SHP77 (cell line): Measurements from ENCODE around the gene SPATS2.

Source experiments
- DNase-seq, 2 experiments: peaks; one replicate each; lab custom pipeline; 2025; lab: John Stamatoyannopoulos, UW

Gene SPATS2

DNA sequence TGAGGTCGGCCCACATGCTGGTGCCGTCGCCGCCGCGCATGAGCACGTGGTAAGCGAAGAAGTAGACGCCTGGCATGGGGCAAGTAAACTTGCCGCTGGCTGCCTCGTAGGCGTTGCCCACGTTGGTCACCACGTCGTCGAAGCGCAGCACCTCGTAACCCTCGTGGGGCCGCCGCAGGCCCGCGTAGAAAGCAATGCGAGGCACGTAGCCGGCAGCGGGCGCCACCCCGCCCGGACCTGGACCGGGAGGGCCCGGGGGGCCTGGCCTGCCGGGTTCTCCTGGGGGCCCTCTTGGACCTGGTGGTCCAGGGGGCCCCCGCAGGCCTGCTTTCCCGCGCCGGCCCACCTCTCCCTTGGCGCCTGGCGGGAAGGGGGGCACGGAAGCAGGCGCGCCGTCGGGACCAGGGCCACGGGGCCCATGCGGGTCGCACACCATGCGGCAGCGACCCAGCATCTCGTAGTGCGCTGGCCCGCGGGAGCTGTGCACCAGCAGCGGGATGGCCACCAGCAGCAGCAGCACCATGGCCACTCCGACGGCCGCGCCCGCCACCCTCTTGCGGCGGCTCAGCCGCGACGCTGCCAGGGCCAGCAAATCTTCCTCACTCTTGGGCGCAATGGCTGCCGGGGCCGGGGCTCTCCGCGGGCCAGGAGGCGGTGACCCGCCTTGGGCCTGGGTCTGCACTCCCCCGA, 31.2 kb upstream of the SPATS2 start:
- DNase-seq, result no peak

DNA sequence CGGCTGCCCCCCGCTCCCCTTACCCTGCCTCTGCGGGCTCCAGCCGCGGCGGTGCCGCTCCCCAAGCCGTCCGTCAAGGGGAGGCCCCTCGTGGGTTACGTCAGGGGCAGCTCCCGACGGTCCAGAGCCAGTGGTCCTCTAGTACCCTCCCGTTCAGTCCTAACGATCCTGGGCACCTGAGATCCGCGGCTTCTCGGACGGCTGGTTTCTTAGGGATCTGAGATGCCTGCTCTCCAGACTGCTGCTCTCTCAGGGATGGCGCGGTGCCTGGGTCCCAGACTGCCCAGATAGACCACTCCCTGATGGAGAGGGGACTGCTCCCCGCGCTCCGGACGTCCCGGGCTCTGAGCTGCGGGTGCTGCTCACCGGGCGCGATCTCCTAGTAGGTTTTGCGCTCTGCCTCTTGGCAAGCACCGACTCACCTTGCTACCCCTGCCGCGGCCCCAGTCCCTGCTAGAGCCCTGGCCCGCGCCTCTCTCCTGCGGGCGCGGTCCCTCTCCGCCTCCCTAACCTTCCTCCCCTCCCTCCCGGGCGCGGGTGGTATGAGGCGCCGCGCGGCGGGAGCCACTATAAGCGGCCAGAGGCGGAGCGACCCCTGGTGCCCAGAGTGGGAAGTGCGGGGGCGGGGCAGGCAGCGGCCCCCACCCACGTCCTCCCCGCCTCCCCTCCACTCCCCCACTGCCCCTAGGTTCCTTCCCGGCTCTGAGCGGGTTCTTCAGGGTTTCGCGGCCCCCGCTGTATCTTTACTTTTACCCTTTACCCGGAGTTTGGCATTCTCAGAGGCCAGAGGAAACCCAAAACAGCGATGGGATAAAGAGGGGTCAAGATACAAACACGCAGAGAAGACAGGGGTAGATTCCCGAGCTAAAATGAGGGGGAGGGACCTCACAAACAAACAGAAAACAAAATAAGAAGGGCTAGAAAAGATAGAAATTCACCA, 30.3 kb upstream of the SPATS2 start, which contains the start of gene C1QL4:
TSS of gene C1QL4 (minus strand) at position 544 of the 940 bp plus-strand sequence. CDS start 711 bp downstream, outside the sequence.
- peak; percentile 31 to 72 for DNase-seq

DNA sequence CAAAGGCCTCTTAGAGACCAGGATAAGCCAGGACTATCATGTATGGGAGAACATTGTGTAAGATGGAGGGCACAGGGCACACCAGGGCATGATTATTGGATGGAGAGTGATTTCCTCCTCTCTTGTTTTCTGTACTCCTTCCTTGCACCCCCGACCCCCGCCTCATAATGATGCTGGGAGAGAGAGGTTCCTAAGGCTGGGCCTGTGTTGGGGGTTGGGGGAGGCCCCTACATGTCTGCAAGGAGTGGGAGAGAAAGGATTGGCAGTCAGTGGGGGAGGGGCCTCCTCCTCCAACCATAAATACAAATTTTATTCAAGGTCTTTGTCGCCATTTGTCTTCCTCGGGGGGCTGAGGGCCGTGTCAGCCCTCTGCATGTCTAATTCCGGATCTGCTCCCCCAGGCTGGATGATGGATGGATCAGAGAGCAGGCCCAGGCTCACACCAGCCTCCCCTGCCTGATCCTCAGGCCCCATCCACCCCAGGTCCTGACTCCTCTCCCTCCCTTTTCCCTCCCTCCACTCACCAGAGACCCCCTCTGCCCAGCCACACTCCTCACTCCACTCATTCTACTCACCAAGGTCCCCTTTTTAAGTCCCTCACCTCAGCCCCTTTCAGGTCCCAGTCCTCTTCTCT, 28.3 kb upstream of the SPATS2 start:
- no peak for DNase-seq

- DNase-seq, result no peak
Observed at GRCh38 chr12:49339464-49339861, 27.8 kb upstream of the SPATS2 start.

DNA sequence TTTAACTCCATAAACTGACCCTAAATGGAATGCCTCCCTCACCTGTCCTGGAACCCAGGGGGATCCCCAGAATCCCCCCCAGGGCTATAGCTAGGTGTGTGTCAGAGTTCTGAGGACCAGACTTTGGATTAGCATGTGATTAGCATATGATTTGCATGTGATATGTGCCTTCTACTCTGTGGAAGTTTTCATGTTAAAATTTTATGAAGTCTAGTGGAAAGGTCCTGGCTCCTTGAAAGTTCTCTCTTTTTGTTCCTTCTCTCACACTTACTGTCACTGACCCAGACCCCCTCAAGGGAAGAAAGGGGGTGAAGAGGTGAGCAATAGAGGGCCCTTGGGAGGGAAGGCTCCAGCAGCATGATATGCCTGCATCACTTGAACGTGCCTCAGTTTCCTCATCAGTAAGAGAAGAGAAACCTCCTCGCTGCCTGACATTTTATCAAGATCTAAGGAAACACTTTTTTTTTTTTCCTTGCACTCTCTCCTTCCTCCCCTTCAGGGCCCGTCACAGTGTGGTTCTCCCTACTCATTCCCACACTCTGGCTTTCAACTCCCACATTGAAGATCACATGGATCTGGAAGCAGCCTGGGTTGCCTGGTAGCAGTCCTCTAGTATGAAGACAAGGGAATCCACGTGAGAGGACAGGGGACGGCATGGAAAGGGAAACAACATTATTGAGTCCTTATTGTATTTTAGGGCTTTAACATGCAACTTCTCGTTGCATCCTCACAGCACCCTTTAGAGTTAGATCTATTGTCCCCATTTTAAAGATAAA, 27.0 kb upstream of the SPATS2 start:
- no peak for DNase-seq

GRCh38 chr12:49340971-49341776, 26.1 kb upstream of the SPATS2 start:
- no peak for DNase-seq

- DNase-seq, result no peak
Observed at GRCh38 chr12:49341777-49342065, 25.5 kb upstream of the SPATS2 start.

- DNase-seq, result peak; percentile 90 to 93
Observed at GRCh38 chr12:49342066-49342913, 25.0 kb upstream of the SPATS2 start.

DNA sequence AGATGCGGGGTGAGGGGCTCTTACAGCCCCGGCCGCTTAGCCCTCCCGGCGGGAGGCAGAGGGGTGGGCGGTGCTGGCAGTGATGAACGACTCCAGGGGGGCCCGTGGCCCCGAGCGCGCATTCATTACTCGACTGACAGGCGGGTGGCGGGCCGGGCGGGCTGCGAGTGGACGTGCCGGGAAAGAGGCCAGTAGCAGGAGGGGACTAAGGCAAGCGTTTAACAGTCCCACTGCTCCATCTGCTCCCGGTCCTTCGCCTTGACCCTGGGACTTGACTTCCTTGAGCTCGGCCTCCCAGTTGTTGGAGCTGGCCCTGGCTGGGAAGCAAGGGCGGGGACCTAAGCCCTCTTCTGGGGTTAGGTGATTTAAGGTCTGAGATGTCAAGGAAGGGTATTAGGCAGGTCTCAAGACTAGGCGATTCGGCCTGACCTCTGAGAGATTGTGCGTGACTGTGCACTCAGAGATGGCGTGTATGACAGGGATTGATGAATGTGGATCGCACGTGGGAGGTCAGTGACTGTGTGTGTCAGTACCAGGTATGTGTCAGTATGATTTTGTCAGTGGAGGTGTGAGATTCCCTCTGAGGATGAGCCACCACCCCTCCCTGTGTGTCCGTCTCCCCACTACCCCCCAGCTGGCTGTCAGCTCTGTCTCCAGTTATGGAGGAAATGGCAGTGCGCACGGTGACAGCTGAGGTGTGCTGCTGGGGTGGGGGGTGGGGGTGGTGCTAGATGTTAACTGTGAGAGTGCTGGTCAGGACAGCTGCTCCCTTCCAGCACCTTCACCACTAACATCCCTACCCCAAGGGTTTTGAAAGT, 24.1 kb upstream of the SPATS2 start:
- DNase-seq, result peak in 1 of 2 experiments; percentile 31

DNA sequence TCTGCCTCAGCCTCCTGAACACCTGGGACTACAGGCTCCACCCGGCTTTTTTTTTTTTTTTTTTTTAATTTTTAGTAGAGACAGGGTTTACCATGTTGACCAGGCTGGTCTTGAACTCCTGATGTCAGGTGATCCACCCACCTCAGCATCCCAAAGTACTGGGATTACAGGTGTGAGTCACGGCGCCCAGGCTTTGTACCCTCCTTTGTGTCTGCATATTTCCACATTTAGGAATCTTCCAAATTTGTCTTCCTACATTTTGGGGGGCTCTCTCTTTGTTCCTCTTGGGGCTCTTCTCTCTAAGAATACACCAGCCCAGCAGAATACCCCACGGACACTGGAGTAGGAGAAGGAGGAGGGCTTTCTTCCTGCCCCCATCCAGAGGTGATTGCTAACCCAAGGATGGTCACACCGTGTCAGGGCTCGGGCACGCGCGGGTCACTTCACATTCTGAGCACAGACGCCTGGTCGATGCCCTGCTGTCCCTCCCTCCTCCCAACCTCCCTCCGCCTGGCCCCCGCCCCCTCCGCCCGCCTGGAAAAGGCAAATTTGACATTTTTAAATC, 22.7 kb upstream of the SPATS2 start:
- DNase-seq, result no peak

DNA sequence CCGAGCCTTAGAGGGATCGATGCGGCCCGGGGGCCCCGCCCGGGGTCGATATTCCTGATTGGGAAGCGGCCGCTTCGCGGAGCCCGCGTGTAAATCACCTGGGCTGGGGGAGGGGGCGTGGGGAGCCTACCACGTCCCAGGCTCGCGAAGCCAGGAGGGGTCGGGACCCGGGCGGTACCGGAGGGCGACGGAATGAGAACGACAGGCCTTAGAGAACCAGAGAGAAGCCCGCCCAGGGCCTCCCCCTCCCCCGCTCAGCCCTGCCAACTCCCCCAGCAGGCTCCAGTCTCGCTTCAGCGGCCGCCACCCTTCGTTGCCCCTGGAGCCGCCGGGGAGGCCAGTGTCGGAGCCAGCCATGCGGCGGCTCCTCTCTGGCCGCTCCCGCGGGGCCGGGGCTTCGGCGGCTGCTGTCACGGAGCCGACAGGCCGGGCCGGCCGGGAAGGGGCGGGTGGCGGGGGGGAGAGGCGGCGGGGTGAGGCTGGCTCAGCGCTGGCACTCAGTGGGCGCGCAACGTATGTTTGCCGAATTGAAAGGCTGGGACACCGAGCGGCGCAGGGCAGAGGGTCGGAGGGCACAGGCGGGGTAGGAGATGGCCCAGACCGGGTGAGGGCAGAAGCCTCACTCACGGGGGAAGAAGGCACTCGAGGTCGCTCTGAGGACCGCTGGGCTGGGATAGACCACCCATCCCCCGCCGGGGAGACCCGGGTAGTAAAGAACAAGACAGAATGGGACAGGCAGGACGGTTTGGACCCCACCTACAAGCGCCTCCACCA, 22.0 kb upstream of the SPATS2 start:
- DNase-seq, result peak in 1 of 2 experiments; percentile 30

DNA sequence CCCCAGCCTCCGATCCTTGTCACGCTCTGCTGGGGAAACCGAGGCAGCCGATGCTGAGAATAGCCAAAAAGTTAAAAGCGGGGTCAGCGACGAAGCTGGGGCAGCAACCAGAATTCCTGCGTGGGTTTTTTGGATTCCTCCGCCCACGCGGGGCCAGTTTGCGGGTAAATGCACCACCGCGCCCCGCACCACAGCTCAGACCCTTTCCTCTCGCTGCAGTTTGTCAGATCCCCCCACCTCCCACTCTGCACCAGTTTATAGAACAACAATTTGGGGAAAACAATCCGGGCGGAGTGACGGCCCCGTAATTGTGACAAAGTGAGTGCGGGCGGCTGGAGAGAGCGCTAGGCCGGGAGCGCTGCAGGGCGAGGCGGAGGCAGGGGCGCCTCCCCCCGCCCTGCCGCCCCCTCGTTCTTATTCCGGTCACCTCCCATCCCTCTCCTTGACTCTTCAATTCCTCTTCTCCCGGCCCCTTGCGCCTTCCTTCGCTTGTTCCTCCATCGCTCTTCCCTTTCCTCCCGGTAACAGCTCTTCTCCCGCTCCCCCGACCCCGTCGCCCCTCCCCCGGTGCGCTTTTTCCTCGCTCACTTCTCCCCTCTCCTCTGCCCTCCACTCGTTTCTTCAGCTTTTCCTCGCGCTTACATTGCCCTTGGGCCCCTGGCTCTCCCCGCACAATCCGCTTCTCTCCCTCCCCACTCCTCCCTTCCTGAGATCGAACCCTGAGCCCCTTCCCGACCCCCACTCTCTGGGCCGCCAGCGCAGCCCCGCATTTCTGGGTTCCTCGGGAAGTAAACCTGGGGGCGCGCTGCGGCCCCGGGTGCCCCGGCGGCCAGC, 21.2 kb upstream of the SPATS2 start:
- no peak for DNase-seq

DNA sequence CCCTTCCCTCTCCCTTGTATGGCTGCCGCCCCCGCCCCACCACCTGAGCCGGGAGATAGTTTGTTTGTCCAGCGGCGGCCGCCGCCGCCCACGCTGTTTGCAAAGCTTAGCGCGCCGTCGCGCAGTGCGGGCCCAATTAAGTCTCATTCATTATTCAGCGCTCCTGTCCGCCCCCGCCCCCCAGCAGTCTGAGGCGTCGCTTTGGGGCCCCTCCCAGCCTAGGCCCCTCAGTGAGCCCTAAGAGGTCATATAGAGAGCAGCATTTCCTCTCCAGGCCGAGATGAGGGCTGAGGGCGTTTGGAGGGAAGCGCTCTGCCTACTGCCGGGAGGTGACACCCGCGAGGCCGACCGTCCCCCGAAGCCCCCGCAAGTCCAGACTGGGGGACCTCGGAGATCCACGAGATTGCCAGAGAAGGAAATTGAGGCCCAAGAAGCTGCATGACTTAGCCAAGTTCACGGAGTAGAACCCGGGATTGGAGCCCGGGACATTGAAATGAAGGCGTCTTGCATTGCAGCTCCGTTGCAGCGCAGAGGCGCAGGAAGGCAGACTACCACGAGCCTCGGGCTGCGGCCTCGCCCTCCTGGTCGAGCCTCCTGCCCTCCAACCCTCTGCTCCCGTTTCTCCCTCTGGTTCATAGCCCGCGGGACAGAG, 20.5 kb upstream of the SPATS2 start, which contains the start of gene DNAJC22:
TSS of gene DNAJC22 (plus strand) at position 230 of the 652 bp plus-strand sequence. CDS start 1,985 bp downstream, outside the sequence.
- peak; percentile 46 to 49 for DNase-seq

DNA sequence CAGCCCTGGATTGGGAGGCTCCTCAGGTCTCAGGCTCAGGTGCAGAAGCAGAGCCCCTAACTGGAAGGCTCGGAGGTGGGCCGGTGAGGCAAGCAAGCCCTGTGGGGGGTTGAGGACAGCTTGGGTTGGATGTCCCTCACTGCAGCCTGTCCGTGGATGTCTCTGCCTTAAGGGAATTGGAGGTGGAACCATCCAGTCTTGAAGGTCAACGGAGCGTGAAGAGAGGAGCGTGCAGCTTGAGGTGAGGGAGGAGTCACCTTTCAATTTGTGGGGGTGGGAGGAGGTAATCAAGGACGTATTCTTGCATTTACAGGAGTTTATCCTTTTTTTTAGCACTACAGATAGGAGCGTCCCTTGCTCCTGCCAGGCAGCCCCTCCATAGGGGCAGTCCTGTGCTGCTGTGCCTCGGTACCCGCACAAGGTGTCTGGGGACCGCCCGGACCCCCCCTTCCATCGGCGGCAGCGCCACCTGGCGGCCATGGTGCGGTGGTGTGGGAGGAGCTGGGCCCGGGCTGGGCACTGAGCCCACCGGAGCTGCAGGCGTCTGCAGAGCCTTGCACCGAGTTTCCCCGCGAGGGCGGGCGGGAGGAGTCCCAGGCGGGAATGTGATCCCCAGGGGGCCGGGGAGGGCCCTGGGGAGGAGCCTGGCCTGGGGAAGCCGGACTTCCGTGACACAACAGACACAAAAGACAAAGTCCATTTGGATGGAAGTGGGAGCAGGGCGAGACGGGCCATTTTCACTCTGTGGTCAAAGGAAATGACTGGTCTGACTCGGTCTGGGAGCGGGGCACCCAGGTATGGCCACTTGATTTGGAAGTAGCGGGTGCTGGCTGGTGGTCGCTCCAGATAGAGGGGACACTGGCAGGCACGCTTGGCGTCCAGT, 19.7 kb upstream of the SPATS2 start:
- DNase-seq, result peak; percentile 55 to 73

DNA sequence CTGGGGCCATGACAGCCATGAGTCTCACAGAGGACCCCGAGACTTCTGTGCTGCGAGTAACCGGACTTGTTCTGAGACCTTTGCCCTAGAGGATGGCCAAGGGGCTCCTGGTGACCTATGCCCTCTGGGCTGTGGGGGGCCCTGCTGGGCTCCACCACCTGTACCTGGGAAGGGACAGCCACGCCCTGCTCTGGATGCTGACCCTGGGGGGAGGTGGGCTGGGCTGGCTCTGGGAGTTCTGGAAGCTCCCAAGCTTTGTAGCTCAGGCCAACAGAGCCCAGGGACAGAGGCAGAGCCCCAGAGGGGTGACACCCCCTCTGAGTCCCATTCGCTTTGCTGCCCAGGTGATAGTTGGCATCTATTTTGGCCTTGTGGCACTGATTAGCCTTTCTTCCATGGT, 18.5 kb upstream of the SPATS2 start:
- no peak for DNase-seq

DNA sequence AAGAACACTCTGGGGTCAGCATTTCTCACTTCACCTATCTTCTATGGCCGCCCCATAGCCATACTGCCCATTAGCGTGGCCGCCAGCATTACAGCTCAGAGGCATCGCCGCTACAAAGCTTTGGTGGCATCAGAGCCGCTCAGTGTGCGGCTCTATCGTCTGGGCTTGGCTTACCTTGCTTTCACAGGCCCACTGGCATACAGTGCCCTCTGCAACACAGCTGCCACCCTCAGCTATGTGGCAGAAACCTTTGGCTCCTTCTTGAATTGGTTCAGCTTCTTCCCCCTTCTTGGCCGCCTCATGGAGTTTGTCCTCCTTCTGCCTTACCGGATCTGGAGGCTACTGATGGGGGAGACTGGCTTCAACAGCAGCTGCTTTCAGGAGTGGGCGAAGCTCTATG, 18.0 kb upstream of the SPATS2 start:
- no peak for DNase-seq
